Measurements from ENCODE around the gene HOXB5. TPM values are rescaled to one million over a fixed set of nuclear protein-coding genes. Genes with fewer than 3 reads are reported as not detected.

The HOXB5 gene
- total RNA-seq, 1 donor from 2014 or later = 2.1 TPM

- Mint-ChIP-seq H3K4me3 (ENCODE audit: low read depth) (no peak overlapping the region), H3K27ac (no peak overlapping the region), H3K27me3 (peaks cover 100% of the 10 kb centered on the region), H3K4me1 (ENCODE audit: low read depth) (no peaks in the 10 kb centered on the region), H3K9me3 (ENCODE audit: low read depth) (no peaks in the 10 kb centered on the region), H3K36me3 (ENCODE audit: insufficient read depth) (no peaks in the 10 kb centered on the region)
- no peak for TF ChIP-seq CTCF (IDR thresholded peaks at IDR 0.05; ENCODE audit: unreplicated experiment)
- DNase-seq (ENCODE audit: low spot score, unreplicated experiment) = no peak
These were observed 41.1 kb upstream of the HOXB5 start for GRCh38 chr17:48634493-48635208.

GRCh38 chr17:48633266-48633677 is 39.7 kb upstream of the HOXB5 start:
- Mint-ChIP-seq H3K36me3 (ENCODE audit: insufficient read depth) (no peaks in the 10 kb centered on the region), H3K4me1 (ENCODE audit: low read depth) (no peaks in the 10 kb centered on the region), H3K9me3 (ENCODE audit: low read depth) (no peaks in the 10 kb centered on the region), H3K27ac (no peak overlapping the region), H3K4me3 (ENCODE audit: low read depth) (no peak overlapping the region), H3K27me3 (peaks cover 100% of the 10 kb centered on the region)
- no peak for TF ChIP-seq CTCF (IDR thresholded peaks at IDR 0.05; ENCODE audit: unreplicated experiment)
- DNase-seq (ENCODE audit: low spot score, unreplicated experiment) = no peak

GRCh38 chr17:48632579-48633265 is 39.1 kb upstream of the HOXB5 start:
- no peak for DNase-seq (ENCODE audit: low spot score, unreplicated experiment)
- peaks cover 100% of the 10 kb centered on the region for H3K27me3 Mint-ChIP-seq

GRCh38 chr17:48631693-48632578 is 38.4 kb upstream of the HOXB5 start:
- Mint-ChIP-seq H3K4me1 (ENCODE audit: low read depth) (no peaks in the 10 kb centered on the region), H3K36me3 (ENCODE audit: insufficient read depth) (no peaks in the 10 kb centered on the region), H3K9me3 (ENCODE audit: low read depth) (no peaks in the 10 kb centered on the region), H3K27ac (no peak overlapping the region), H3K4me3 (ENCODE audit: low read depth) (no peak overlapping the region), H3K27me3 (peaks cover 100% of the 10 kb centered on the region)
- DNase-seq (ENCODE audit: low spot score, unreplicated experiment) = no peak
- no peak for TF ChIP-seq CTCF (IDR thresholded peaks at IDR 0.05; ENCODE audit: unreplicated experiment)

More at GRCh38 chr17:48632579-48633265, 39.1 kb upstream of the HOXB5 start:
- H3K4me1 Mint-ChIP-seq (ENCODE audit: low read depth) = no peaks in the 10 kb centered on the region
- H3K36me3 Mint-ChIP-seq (ENCODE audit: insufficient read depth) = no peaks in the 10 kb centered on the region
- no peak overlapping the region for H3K27ac Mint-ChIP-seq
- no peak for TF ChIP-seq CTCF (IDR thresholded peaks at IDR 0.05; ENCODE audit: unreplicated experiment)
- H3K9me3 Mint-ChIP-seq (ENCODE audit: low read depth) = no peaks in the 10 kb centered on the region
- no peak overlapping the region for H3K4me3 Mint-ChIP-seq (ENCODE audit: low read depth)

All from progenitor cell of endocrine pancreas (in vitro differentiated cells).